Dendritic cell treated with granulocyte-macrophage colony-stimulating factor and Interleukin-4, amounts not matched to agents 40 ng/mL and 50 ng/mL, for 4 days (primary cell): Measurements from ENCODE around the gene CTXN3.

Source experiments
- H3K27ac Mint-ChIP-seq: one replicate; pipeline ENCODE4 v1.8.0; 2022; ENCODE audit warnings: mild to moderate bottlenecking, mixed read lengths
- H3K27me3 Mint-ChIP-seq: one replicate; pipeline ENCODE4 v1.8.0; 2022; ENCODE audit warnings: mild to moderate bottlenecking, mixed read lengths
- H3K36me3 Mint-ChIP-seq: one replicate; pipeline ENCODE4 v1.8.0; 2022; ENCODE audit warnings: low read depth, mixed read lengths
- H3K4me1 Mint-ChIP-seq: one replicate; pipeline ENCODE4 v1.8.0; 2022; ENCODE audit warnings: low read depth, mixed read lengths
- H3K4me3 Mint-ChIP-seq: one replicate; pipeline ENCODE4 v1.8.0; 2022; ENCODE audit warnings: mild to moderate bottlenecking, moderate library complexity, mixed read lengths
- H3K9me3 Mint-ChIP-seq: one replicate; pipeline ENCODE4 v1.8.0; 2022; ENCODE audit warnings: mixed read lengths
- intact Hi-C: fragments of 100-400 bp; cut with micrococcal nuclease; formaldehyde crosslinking; loops from one replicate; pipeline ENCODE4 v1.15.0; 2022

The CTXN3 gene

GRCh38 chr5:127649018-127649439 lies at the start of gene CTXN3:
Gene CTXN3, plus strand, starts transcription at chr5:127649082. Its CDS starts 8,440 bp downstream, at chr5:127657522.
- intact Hi-C loops = no loop called here
- H3K36me3 Mint-ChIP-seq = no peaks in the 10 kb centered on the region
- H3K27me3 Mint-ChIP-seq = no peaks in the 10 kb centered on the region
- no peak within 1 kb of the TSS for H3K4me3 Mint-ChIP-seq
- no peak within 1 kb of the TSS for H3K27ac Mint-ChIP-seq
- no peaks in the 10 kb centered on the region for H3K4me1 Mint-ChIP-seq
- H3K9me3 Mint-ChIP-seq = no peaks in the 10 kb centered on the region

- Mint-ChIP-seq H3K4me1 (no peaks in the 10 kb centered on the region), H3K36me3 (no peaks in the 10 kb centered on the region), H3K4me3 (no peak overlapping the region), H3K27me3 (no peaks in the 10 kb centered on the region), H3K27ac (no peak overlapping the region), H3K9me3 (no peaks in the 10 kb centered on the region)
- intact Hi-C loops = no loop called here
These were observed 49.6 kb upstream of the CTXN3 start for GRCh38 chr5:127599320-127599719.

GRCh38 chr5:127599847-127600246 lies 49.0 kb upstream of the CTXN3 start:
- no peaks in the 10 kb centered on the region for H3K4me1 Mint-ChIP-seq
- no peaks in the 10 kb centered on the region for H3K36me3 Mint-ChIP-seq
- intact Hi-C loops = no loop called here
- H3K27me3 Mint-ChIP-seq = no peaks in the 10 kb centered on the region
- H3K27ac Mint-ChIP-seq = no peak overlapping the region
- no peaks in the 10 kb centered on the region for H3K9me3 Mint-ChIP-seq
- no peak overlapping the region for H3K4me3 Mint-ChIP-seq

GRCh38 chr5:127601111-127601510 lies 47.8 kb upstream of the CTXN3 start:
- Mint-ChIP-seq H3K4me1 (no peaks in the 10 kb centered on the region), H3K27ac (no peak overlapping the region), H3K9me3 (no peaks in the 10 kb centered on the region), H3K27me3 (no peaks in the 10 kb centered on the region), H3K36me3 (no peaks in the 10 kb centered on the region), H3K4me3 (no peak overlapping the region)
- intact Hi-C loops = no loop called here

GRCh38 chr5:127601601-127602000 lies 47.3 kb upstream of the CTXN3 start:
- Mint-ChIP-seq H3K27me3 (no peaks in the 10 kb centered on the region), H3K4me3 (no peak overlapping the region), H3K27ac (no peak overlapping the region), H3K9me3 (no peaks in the 10 kb centered on the region), H3K36me3 (no peaks in the 10 kb centered on the region), H3K4me1 (no peaks in the 10 kb centered on the region)
- intact Hi-C loops = no loop called here

GRCh38 chr5:127602481-127602880 lies 46.4 kb upstream of the CTXN3 start:
- no peaks in the 10 kb centered on the region for H3K9me3 Mint-ChIP-seq
- no peak overlapping the region for H3K4me3 Mint-ChIP-seq
- no peaks in the 10 kb centered on the region for H3K36me3 Mint-ChIP-seq
- intact Hi-C loops = no loop called here
- H3K27me3 Mint-ChIP-seq = no peaks in the 10 kb centered on the region
- no peak overlapping the region for H3K27ac Mint-ChIP-seq
- H3K4me1 Mint-ChIP-seq = no peaks in the 10 kb centered on the region

- Mint-ChIP-seq H3K4me1 (no peaks in the 10 kb centered on the region), H3K27me3 (no peaks in the 10 kb centered on the region), H3K4me3 (no peak overlapping the region), H3K27ac (no peak overlapping the region), H3K9me3 (no peaks in the 10 kb centered on the region), H3K36me3 (no peaks in the 10 kb centered on the region)
- intact Hi-C loops = no loop called here
These were observed 45.7 kb upstream of the CTXN3 start for GRCh38 chr5:127602896-127603844.

- intact Hi-C loops = no loop called here
- no peaks in the 10 kb centered on the region for H3K36me3 Mint-ChIP-seq
- no peaks in the 10 kb centered on the region for H3K4me1 Mint-ChIP-seq
- H3K27me3 Mint-ChIP-seq = no peaks in the 10 kb centered on the region
- H3K4me3 Mint-ChIP-seq = no peak overlapping the region
- H3K27ac Mint-ChIP-seq = no peak overlapping the region
- H3K9me3 Mint-ChIP-seq = no peaks in the 10 kb centered on the region
These were observed 40.7 kb upstream of the CTXN3 start for GRCh38 chr5:127608077-127608660.

- no peaks in the 10 kb centered on the region for H3K4me1 Mint-ChIP-seq
- H3K9me3 Mint-ChIP-seq = no peaks in the 10 kb centered on the region
- H3K36me3 Mint-ChIP-seq = no peaks in the 10 kb centered on the region
- no peak overlapping the region for H3K4me3 Mint-ChIP-seq
- intact Hi-C loops = no loop called here
- H3K27me3 Mint-ChIP-seq = no peaks in the 10 kb centered on the region
- H3K27ac Mint-ChIP-seq = no peak overlapping the region
These were observed 39.9 kb upstream of the CTXN3 start for GRCh38 chr5:127609011-127609410.

GRCh38 chr5:127609957-127610356 lies 38.9 kb upstream of the CTXN3 start:
- Mint-ChIP-seq H3K27ac (no peak overlapping the region), H3K27me3 (no peaks in the 10 kb centered on the region), H3K4me3 (no peak overlapping the region), H3K9me3 (no peaks in the 10 kb centered on the region), H3K4me1 (no peaks in the 10 kb centered on the region), H3K36me3 (no peaks in the 10 kb centered on the region)
- intact Hi-C loops = no loop called here

- no peak overlapping the region for H3K4me3 Mint-ChIP-seq
These were observed 36.3 kb upstream of the CTXN3 start for GRCh38 chr5:127612441-127613141.

GRCh38 chr5:127615916-127616315 lies 33.0 kb upstream of the CTXN3 start:
- peaks cover 8% of the 10 kb centered on the region for H3K9me3 Mint-ChIP-seq
- no peak overlapping the region for H3K27ac Mint-ChIP-seq
- H3K4me3 Mint-ChIP-seq = no peak overlapping the region
- no peaks in the 10 kb centered on the region for H3K36me3 Mint-ChIP-seq
- H3K27me3 Mint-ChIP-seq = no peaks in the 10 kb centered on the region
- no peaks in the 10 kb centered on the region for H3K4me1 Mint-ChIP-seq
- intact Hi-C loops = no loop called here

More at GRCh38 chr5:127612441-127613141, 36.3 kb upstream of the CTXN3 start:
- intact Hi-C loops = no loop called here
- H3K9me3 Mint-ChIP-seq = no peaks in the 10 kb centered on the region
- H3K36me3 Mint-ChIP-seq = no peaks in the 10 kb centered on the region
- no peak overlapping the region for H3K27ac Mint-ChIP-seq
- no peaks in the 10 kb centered on the region for H3K27me3 Mint-ChIP-seq
- no peaks in the 10 kb centered on the region for H3K4me1 Mint-ChIP-seq

- H3K9me3 Mint-ChIP-seq = peaks cover 8% of the 10 kb centered on the region
- no peaks in the 10 kb centered on the region for H3K27me3 Mint-ChIP-seq
- no peak overlapping the region for H3K4me3 Mint-ChIP-seq
- no peaks in the 10 kb centered on the region for H3K36me3 Mint-ChIP-seq
- no peak overlapping the region for H3K27ac Mint-ChIP-seq
- intact Hi-C loops = no loop called here
- no peaks in the 10 kb centered on the region for H3K4me1 Mint-ChIP-seq
These were observed 28.9 kb upstream of the CTXN3 start for GRCh38 chr5:127619908-127620479.
